GM12878 (cell line): Measurements from ENCODE around the gene EPB41. TPM values are rescaled to one million over a fixed set of nuclear protein-coding genes. Genes with fewer than 3 reads are reported as not detected.

ENCODE experiments used
- ATAC-seq: fragments of 200-7000 bp; cut with Tn5 transposase; 3 replicates; pipeline ENCODE4 v1.9.1; 2020; ENCODE audit warnings: mild to moderate bottlenecking, moderate library complexity
- BruUV-seq: library from RNA; stranded (reverse); fragments of 400-500 nt; replicated peaks from 2 replicates; lab custom pipeline; 2021; lab: Mats Ljungman, UMichigan
- CTCF ChIA-PET: fragments of 300-600 bp; sonication (Branson Sonifier 250); formaldehyde crosslinking; extraction: SDS; loops from one replicate; lab custom pipeline; 2021; ENCODE audit warnings: inconsistent platforms; lab: Yijun Ruan, JAX
- POLR2A ChIA-PET: fragments of 350-600 bp; formaldehyde crosslinking; extraction: SDS; loops from one replicate; lab custom pipeline; 2021; ENCODE audit warnings: inconsistent platforms; lab: Charles Lee
- RAD21 ChIA-PET: fragments of 300-600 bp; sonication (Branson Sonifier 250); formaldehyde crosslinking; loops from one replicate; lab custom pipeline; 2023; ENCODE audit warnings: antibody characterized with exemption; ENCODE audit not compliant: unreplicated experiment; lab: Charles Lee
- SMC1A ChIA-PET: fragments of 300-600 bp; sonication (Branson Sonifier 250); formaldehyde crosslinking; loops from one replicate; lab custom pipeline; 2023; ENCODE audit not compliant: unreplicated experiment, uncharacterized antibody; lab: Charles Lee
- DNase-seq: peaks from one replicate; pipeline ENCODE4 v3.0.0-alpha.2; 2011; ENCODE audit warnings: low read depth, low spot score
- FAIRE-seq: peaks from 3 replicates; lab custom pipeline; 2011; peaks lifted over from hg19 to GRCh38; lab: Jason Lieb, UNC
- H2AFZ ChIP-seq: 2 replicates; pipeline ENCODE4 v1.6.0; 2011; ENCODE audit warnings: low read depth, low read length, control low read depth; ENCODE audit not compliant: control insufficient read depth
- H3K27ac ChIP-seq: 2 replicates; pipeline ENCODE4 v1.5.1; 2011; ENCODE audit warnings: control low read depth; ENCODE audit not compliant: control insufficient read depth, insufficient read depth
- H3K27me3 ChIP-seq, 2 experiments: replicated peaks in 1 of 2; 2 replicates each; pipeline versions ENCODE4 v1.6.0 to v1.6.1; 2011; ENCODE audit warnings: low read length in 1 of 2; ENCODE audit not compliant: control insufficient read depth in 2 of 2, insufficient read depth in 2 of 2
- H3K36me3 ChIP-seq, 2 experiments: 2 replicates each; pipeline ENCODE4 v1.5.1; 2011; ENCODE audit warnings: low read length in 1 of 2; ENCODE audit not compliant: control insufficient read depth in 2 of 2, insufficient read depth in 2 of 2
- H3K4me1 ChIP-seq: 2 replicates; pipeline ENCODE4 v1.6.1; 2011; ENCODE audit warnings: mild to moderate bottlenecking, low read length, moderate library complexity, mixed read lengths; ENCODE audit not compliant: control insufficient read depth, insufficient read depth
- H3K4me2 ChIP-seq: 2 replicates; pipeline ENCODE4 v1.6.0; 2011; ENCODE audit warnings: control low read depth; ENCODE audit not compliant: control insufficient read depth, insufficient read depth
- H3K4me3 ChIP-seq: fragments of 200-600 bp; sonication (generic); 2 replicates; pipeline ENCODE4 v1.5.1; 2016
- H3K79me2 ChIP-seq: 2 replicates; pipeline ENCODE4 v1.6.0; 2011; ENCODE audit warnings: low read length; ENCODE audit not compliant: control insufficient read depth, insufficient read depth
- H3K9ac ChIP-seq: 2 replicates; pipeline ENCODE4 v1.8.0; 2011; ENCODE audit warnings: low read length, control low read depth, mixed read lengths; ENCODE audit not compliant: control insufficient read depth, insufficient read depth
- H3K9me3 ChIP-seq: replicated peaks from 3 replicates; pipeline ENCODE4 v1.5.1; 2011; ENCODE audit warnings: mild to moderate bottlenecking, low read length; ENCODE audit not compliant: control insufficient read depth, insufficient read depth
- H4K20me1 ChIP-seq: 2 replicates; pipeline ENCODE4 v1.6.0; 2011; ENCODE audit not compliant: control insufficient read depth, insufficient read depth
- BHLHE40 ChIP-seq, 2 experiments: fragments of 450-650 bp in 1 of 2; IDR thresholded peaks; 2 replicates each; pipeline ENCODE4 v1.6.1; 2011 to 2017; ENCODE audit warnings: low read depth in 2 of 2, borderline replicate concordance in 1 of 2, improper control_type of control experiment in 1 of 2, low read length in 1 of 2, mild to moderate bottlenecking in 1 of 2
- EED ChIP-seq: sonication (generic); IDR thresholded peaks from 2 replicates; pipeline ENCODE4 v1.6.1; 2016; ENCODE audit warnings: antibody characterized with exemption, low read depth
- ESRRA ChIP-seq: IDR thresholded peaks from 2 replicates; pipeline ENCODE4 v1.6.1; 2012; ENCODE audit warnings: mild to moderate bottlenecking, low read length, improper control_type of control experiment
- MYB ChIP-seq: fragments of 150-350 bp; IDR thresholded peaks from 2 replicates; pipeline ENCODE4 v1.6.1; 2014; ENCODE audit warnings: mild to moderate bottlenecking, low read depth, low read length, borderline replicate concordance
- MYC ChIP-seq: IDR thresholded peaks from 2 replicates; pipeline ENCODE4 v1.6.1; 2011; ENCODE audit warnings: mild to moderate bottlenecking, low read length, moderate library complexity, inconsistent platforms; ENCODE audit not compliant: insufficient read depth, insufficient replicate concordance, insufficient read length, severe bottlenecking
- POLR2AphosphoS2 ChIP-seq: IDR thresholded peaks from 2 replicates; pipeline ENCODE4 v1.6.1; 2011; ENCODE audit warnings: low read depth, mild to moderate bottlenecking, low read length, improper control_type of control experiment, moderate library complexity
- STAT3 ChIP-seq: IDR thresholded peaks from 2 replicates; pipeline ENCODE4 v1.6.1; 2011; ENCODE audit warnings: low read depth, low read length, improper control_type of control experiment
- TARDBP ChIP-seq: IDR thresholded peaks from 2 replicates; pipeline ENCODE4 v1.6.1; 2016; ENCODE audit warnings: borderline replicate concordance
- ZBED1 ChIP-seq: IDR thresholded peaks from 2 replicates; pipeline ENCODE4 v1.6.1; 2016; ENCODE audit warnings: borderline replicate concordance
- ZNF384 ChIP-seq: IDR thresholded peaks from 2 replicates; pipeline ENCODE4 v1.6.1; 2012; ENCODE audit warnings: low read depth, mild to moderate bottlenecking, low read length, improper control_type of control experiment, borderline replicate concordance
- WGBS: methylation state at CpG from one replicate; pipeline ENCODE4 v1.1.6; 2016; ENCODE audit warnings: low lambda C conversion rate; ENCODE audit not compliant: insufficient replicate concordance, insufficient coverage; ENCODE audit errors: missing lambda C conversion rate; 5-methylcytosine and 5-hydroxymethylcytosine counted together
- in situ Hi-C: fragments of 300-500 bp; cut with MboI; formaldehyde crosslinking; loops from 9 replicates; pipeline ENCODE4 v1.14.3; 2018; ENCODE audit warnings: mixed read lengths
- intact Hi-C: fragments of 100-400 bp; cut with micrococcal nuclease; formaldehyde crosslinking; loops from one replicate; pipeline ENCODE4 v1.14.2; 2022; ENCODE audit not compliant: unreplicated experiment
- polyA plus RNA-seq, 11 experiments: library from polyadenylated mRNA; depleted of rRNA in 4 of 11; unstranded in 6 of 11; stranded (reverse) in 5 of 11; fragments of >200 nt; fragmentation: Nextera tagmentation in 4 of 11; fragmentation: Illumina TruSeq in 1 of 11; extraction: Ambion mirVana in 4 of 11; extraction: Trizol in 1 of 11; gene quantifications; 1 replicate in 1 of 11; 2 replicates in 10 of 11; pipeline versions ENCODE4 v1.2.1 to v1.2.3, GENCODE V29; 2011 to 2016; ENCODE audit warnings: inconsistent platforms in 2 of 11, missing spikeins in 2 of 11, low read depth in 1 of 11
- total RNA-seq, 4 experiments: library from RNA; depleted of rRNA in 3 of 4; stranded (reverse); fragments of >200 nt in 3 of 4; fragmentation: Illumina TruSeq in 1 of 4; extraction: Trizol in 1 of 4; gene quantifications; 2 replicates each; pipeline versions ENCODE4 v1.2.1 to v1.2.3, GENCODE V29; 2013 to 2021
- TF ChIP-seq, protein P1 (sequence below): fragments of 450-650 bp; IDR thresholded peaks from 2 replicates; pipeline ENCODE4 v1.6.1; 2018; ENCODE audit warnings: borderline replicate concordance, mild to moderate bottlenecking; ENCODE audit not compliant: partially characterized antibody
- TF ChIP-seq, protein P2 (sequence below): fragments of 450-650 bp; IDR thresholded peaks from 2 replicates; pipeline ENCODE4 v1.6.1; 2016; ENCODE audit warnings: mild to moderate bottlenecking

EPB41 gene
- total and polyA plus RNA-seq, 10 of the 15 experiments (the other 5 are each of a cell fraction or from before 2014, with no cell fraction given), result 1.1 to 77.6 (median 58.8) TPM

DNA sequence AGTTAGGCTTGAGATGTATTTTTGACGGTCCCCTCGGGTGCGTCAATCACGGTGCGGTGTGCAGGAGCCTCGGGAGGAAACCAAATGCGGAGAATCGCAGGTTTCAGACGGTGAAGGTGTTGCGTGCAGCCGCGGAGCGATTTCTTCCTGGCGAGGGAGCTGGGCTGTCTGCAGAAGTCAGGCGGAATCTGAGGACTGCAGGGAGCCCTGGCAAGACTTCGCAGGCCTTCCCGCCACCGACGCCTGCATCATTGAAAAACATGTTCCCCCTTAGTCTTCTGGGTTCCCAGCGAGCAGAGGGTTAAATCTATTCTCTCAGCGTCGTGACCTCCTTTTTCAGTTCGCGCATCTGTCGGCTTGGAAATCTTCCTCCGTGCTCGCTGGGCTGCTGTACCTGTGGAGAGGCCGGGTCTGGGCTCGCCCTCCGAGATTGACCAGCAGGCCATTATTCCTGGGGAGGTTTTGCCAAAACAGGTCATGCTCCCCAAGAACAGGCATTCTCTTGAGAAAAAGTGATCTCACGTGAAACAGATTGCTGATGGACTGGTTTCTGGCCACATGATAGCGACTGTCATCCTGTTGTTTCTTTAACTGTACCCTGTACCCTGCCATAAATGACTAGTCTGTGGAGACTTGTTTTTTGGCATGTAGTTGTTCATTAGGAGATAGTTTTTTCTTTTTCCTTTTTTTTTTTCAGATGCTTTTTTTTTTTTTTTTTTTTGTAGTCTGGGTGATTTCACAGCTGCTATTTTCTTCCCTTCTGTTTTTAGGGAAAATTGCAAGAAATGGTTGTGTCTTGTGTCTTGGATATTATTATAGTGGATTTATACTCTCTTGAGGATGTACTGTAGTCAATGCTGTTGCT lies 894 bp downstream of the EPB41 start:
- intact Hi-C loops, result loop anchor here (10.0 kb wide), 1 partner anchor 50 kb away; no protein-coding TSS in a partner anchor
- no TSS peak for BruUV-seq

More for the DNA sequence above, 894 bp downstream of the EPB41 start:
- H2AFZ ChIP-seq, result peak overlapping the region; percentile 84
- peaks cover 7% of the 10 kb centered on the region for H3K4me1 ChIP-seq
- H3K27ac ChIP-seq, result no peak overlapping the region
- CTCF ChIA-PET, result interaction anchor here (1.1 kb wide), 1 partner anchor 34 kb away, joined by 5 read pairs; no protein-coding TSS in a partner anchor
- in situ Hi-C loops, result no loop called here
- H3K9ac ChIP-seq, result peak overlapping the region; percentile 32; the same call in 1 of the 2 replicates
- POLR2A ChIA-PET, result interaction anchor here (0.6 to 3.7 kb wide), 4 partner anchors 11 to 161 kb away, joined by 5 to 19 read pairs (median 6); no protein-coding TSS in a partner anchor
- H3K4me3 ChIP-seq, result peak overlapping the region; percentile 66
- SMC1A ChIA-PET, result interaction anchor here (1.0 to 3.3 kb wide), 5 partner anchors 12 to 118 kb away, joined by 3 to 12 read pairs (median 4); no protein-coding TSS in a partner anchor
- H3K9me3 ChIP-seq, result no peaks in the 10 kb centered on the region
- 9% methylated on average over 29 of the region's 32 CpGs for WGBS
- RAD21 ChIA-PET, result interaction anchor here (0.6 to 2.7 kb wide), 5 partner anchors 11 to 1794 kb away, joined by 3 to 19 read pairs (median 4); partner anchors contain the start of gene SRSF4
- H4K20me1 ChIP-seq, result no peaks in the 10 kb centered on the region
- H3K36me3 ChIP-seq, result no peaks in the 10 kb centered on the region; a peak in 1 of 4 replicates
- no peaks in the 10 kb centered on the region; the same call in 1 of the 2 replicates for H3K79me2 ChIP-seq
- TF ChIP-seq BHLHE40 (IDR thresholded peaks at IDR 0.05; ENCODE audit: borderline replicate concordance in 1 of 2, low read depth in 2 of 2, low read length in 1 of 2) (peak; percentile 19 to 63; a peak in 2 of 4 replicates), MYC (peak; percentile 63), ZBED1 (no peak), EED (0 out of 2 replicates have a peak, but pooled peaks have one; percentile 15), TARDBP (0 out of 2 replicates have a peak, but pooled peaks have one; percentile 32), STAT3 (no peak), ESRRA (no peak), ZNF384 (0 out of 2 replicates have a peak, but pooled peaks have one; percentile 17), MYB (no peak), POLR2AphosphoS2 (no peak)
- TF ChIP-seq, protein P1, sequence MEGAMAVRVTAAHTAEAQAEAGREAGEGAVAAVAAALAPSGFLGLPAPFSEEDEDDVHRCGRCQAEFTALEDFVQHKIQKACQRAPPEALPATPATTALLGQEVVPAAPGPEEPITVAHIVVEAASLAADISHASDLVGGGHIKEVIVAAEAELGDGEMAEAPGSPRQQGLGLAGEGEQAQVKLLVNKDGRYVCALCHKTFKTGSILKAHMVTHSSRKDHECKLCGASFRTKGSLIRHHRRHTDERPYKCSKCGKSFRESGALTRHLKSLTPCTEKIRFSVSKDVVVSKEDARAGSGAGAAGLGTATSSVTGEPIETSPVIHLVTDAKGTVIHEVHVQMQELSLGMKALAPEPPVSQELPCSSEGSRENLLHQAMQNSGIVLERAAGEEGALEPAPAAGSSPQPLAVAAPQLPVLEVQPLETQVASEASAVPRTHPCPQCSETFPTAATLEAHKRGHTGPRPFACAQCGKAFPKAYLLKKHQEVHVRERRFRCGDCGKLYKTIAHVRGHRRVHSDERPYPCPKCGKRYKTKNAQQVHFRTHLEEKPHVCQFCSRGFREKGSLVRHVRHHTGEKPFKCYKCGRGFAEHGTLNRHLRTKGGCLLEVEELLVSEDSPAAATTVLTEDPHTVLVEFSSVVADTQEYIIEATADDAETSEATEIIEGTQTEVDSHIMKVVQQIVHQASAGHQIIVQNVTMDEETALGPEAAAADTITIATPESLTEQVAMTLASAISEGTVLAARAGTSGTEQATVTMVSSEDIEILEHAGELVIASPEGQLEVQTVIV, result no peak
- TF ChIP-seq, protein P2, sequence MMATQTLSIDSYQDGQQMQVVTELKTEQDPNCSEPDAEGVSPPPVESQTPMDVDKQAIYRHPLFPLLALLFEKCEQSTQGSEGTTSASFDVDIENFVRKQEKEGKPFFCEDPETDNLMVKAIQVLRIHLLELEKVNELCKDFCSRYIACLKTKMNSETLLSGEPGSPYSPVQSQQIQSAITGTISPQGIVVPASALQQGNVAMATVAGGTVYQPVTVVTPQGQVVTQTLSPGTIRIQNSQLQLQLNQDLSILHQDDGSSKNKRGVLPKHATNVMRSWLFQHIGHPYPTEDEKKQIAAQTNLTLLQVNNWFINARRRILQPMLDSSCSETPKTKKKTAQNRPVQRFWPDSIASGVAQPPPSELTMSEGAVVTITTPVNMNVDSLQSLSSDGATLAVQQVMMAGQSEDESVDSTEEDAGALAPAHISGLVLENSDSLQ, result peak; percentile 25; the same call in 1 of the 2 replicates
- peak overlapping the region; percentile 88 for H3K4me2 ChIP-seq
- DNase-seq (no peak), ATAC-seq (peak; percentile 31), FAIRE-seq (peak; percentile 31)
- no peaks in the 10 kb centered on the region for H3K27me3 ChIP-seq
